ENCODE data around the gene NEUROD2. TPM values are rescaled to one million over a fixed set of nuclear protein-coding genes. Genes with fewer than 3 reads are reported as not detected.

Gene NEUROD2
- total and polyA plus RNA-seq, 2 of the 8 experiments (the other 6 are each of a cell fraction or from before 2014, with no cell fraction given) = not detected

DNA sequence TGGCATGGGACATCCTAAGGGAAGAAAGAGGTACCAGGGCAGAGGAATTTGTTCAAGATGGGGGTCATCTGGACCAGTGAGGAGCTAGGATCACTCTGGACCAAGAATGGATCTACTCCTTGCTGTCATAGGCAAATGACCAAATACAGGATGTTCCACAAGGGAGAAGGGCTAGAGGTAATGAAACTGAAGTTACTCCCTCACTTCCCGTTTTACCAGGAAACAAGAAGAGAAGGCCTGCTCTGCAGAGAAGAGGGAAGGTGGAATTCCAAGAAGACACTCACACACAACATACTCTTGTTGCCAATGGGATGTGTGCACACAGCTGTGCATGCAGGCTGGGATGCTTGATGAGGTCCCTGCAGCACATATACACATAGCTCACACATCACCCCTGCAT, 38.6 kb downstream of the NEUROD2 start (continued):
- TF ChIP-seq EZH2 (IDR thresholded peaks at IDR 0.05; ENCODE audit: low read depth, low read length, severe bottlenecking) = no peak
- no peak for TF ChIP-seq EGR1 (IDR thresholded peaks at IDR 0.05; ENCODE audit: borderline replicate concordance, low read depth, low read length)
- no peak for TF ChIP-seq ASH2L (IDR thresholded peaks at IDR 0.05; ENCODE audit: low read length)
- no peak for TF ChIP-seq SIRT6 (IDR thresholded peaks at IDR 0.05; ENCODE audit: low read length)
- no peak for TF ChIP-seq MAX (IDR thresholded peaks at IDR 0.05)
